ENCODE data around the gene TXNIP. TPM values are rescaled to one million over a fixed set of nuclear protein-coding genes. Genes with fewer than 3 reads are reported as not detected.

The TXNIP gene
- total RNA-seq, 1 experiment from 2014 or later: 23.2 TPM

GRCh38 chr1:146022403-146023127 lies 26.2 kb upstream of the TXNIP start:
- no peaks in the 10 kb centered on the region for H3K9me3 ChIP-seq (ENCODE audit: control insufficient read depth, low read depth, low read length)
- WGBS (ENCODE audit: extremely low coverage, insufficient read length, low lambda C conversion rate): no CpG with 5 or more reads among the region's 7 CpGs

More at GRCh38 chr1:146022403-146023127, 26.2 kb upstream of the TXNIP start:
- H4K20me1 ChIP-seq (ENCODE audit: control insufficient read depth, insufficient read depth, insufficient read length): no peaks in the 10 kb centered on the region
- H3K4me1 ChIP-seq (ENCODE audit: insufficient read depth, low read length): peaks cover 9% of the 10 kb centered on the region; the same call in 1 of the 2 replicates
- no peak overlapping the region for H2BK12ac ChIP-seq (ENCODE audit: insufficient read length, low read depth, low read length)
- H3K23ac ChIP-seq (ENCODE audit: insufficient read length, low read depth, low read length): no peak overlapping the region
- H3K79me2 ChIP-seq (ENCODE audit: insufficient read depth, low read length): no peaks in the 10 kb centered on the region
- no peak overlapping the region for H2BK5ac ChIP-seq (ENCODE audit: insufficient read length, low read length)
- peaks cover 10% of the 10 kb centered on the region; the same call in 1 of the 2 replicates for H3K27me3 ChIP-seq (ENCODE audit: insufficient read depth, low read length)
- no peak overlapping the region for H3K14ac ChIP-seq (ENCODE audit: insufficient read depth, low read length)
- H4K5ac ChIP-seq (ENCODE audit: insufficient read length, low read depth, low read length): no peak overlapping the region
- H2BK120ac ChIP-seq (ENCODE audit: low read depth, low read length, poor library complexity, severe bottlenecking): no peak overlapping the region
- no peak overlapping the region for H3T11ph ChIP-seq (ENCODE audit: low read length)
- no peak for TF ChIP-seq CTCF (conservative IDR thresholded peaks at IDR 0.05)
- no peak overlapping the region for H2AFZ ChIP-seq (ENCODE audit: low read length)
- DNase-seq: no peak
- H3K79me1 ChIP-seq (ENCODE audit: insufficient read depth, low read depth, low read length, poor library complexity, severe bottlenecking): no peaks in the 10 kb centered on the region
- no peak overlapping the region for H3K4me2 ChIP-seq (ENCODE audit: insufficient read depth, insufficient read length, low read length)
- no peaks in the 10 kb centered on the region for H3K36me3 Mint-ChIP-seq (ENCODE audit: insufficient read depth in 1 of 3, low read depth in 3 of 3)
- H3K27me3 Mint-ChIP-seq (ENCODE audit: low read depth): peaks cover 42% of the 10 kb centered on the region
- no peak overlapping the region for H3K9ac ChIP-seq (ENCODE audit: extremely low read depth, insufficient read length, low read length)
- no peak overlapping the region for H2AK5ac ChIP-seq (ENCODE audit: insufficient read length, low read length)
- H4K8ac ChIP-seq (replicated peaks; ENCODE audit: insufficient read length, low read depth, low read length): no peak overlapping the region
- H2BK20ac ChIP-seq (ENCODE audit: low read depth, low read length, poor library complexity, severe bottlenecking): no peak overlapping the region
- H2BK15ac ChIP-seq (ENCODE audit: low read depth, low read length): no peak overlapping the region
- no peak overlapping the region for H3K27ac ChIP-seq (ENCODE audit: insufficient read length, low read depth, low read length)
- no peak overlapping the region for H3K4me3 Mint-ChIP-seq
- no peak overlapping the region for H3K27ac Mint-ChIP-seq
- H3K56ac ChIP-seq (ENCODE audit: insufficient read length, low read depth, low read length): no peak overlapping the region
- H4K91ac ChIP-seq (ENCODE audit: insufficient read length, low read depth, low read length): no peak overlapping the region
- peaks cover 15 to 24% of the 10 kb centered on the region in 2 experiments for H3K4me1 Mint-ChIP-seq
- H3K4ac ChIP-seq (ENCODE audit: low read depth, low read length): no peak overlapping the region
- no peak overlapping the region for H3K18ac ChIP-seq (ENCODE audit: insufficient read length, low read depth, low read length)
- H3K23me2 ChIP-seq (ENCODE audit: insufficient read length, low read depth, low read length, poor library complexity, severe bottlenecking): peaks cover 6% of the 10 kb centered on the region
- no peaks in the 10 kb centered on the region for H3K9me3 Mint-ChIP-seq

All from H9 (cell line).